ENCODE data around the gene LXN. TPM values are rescaled to one million over a fixed set of nuclear protein-coding genes. Genes with fewer than 3 reads are reported as not detected.

The LXN gene
- total RNA-seq, 1 experiment from 2014 or later, result 4.6 TPM

- TF ChIP-seq CBFB (CRISPR knock-in tag; IDR thresholded peaks at IDR 0.05; ENCODE audit: low read depth) (no peak), ZNF423 (CRISPR knock-in tag; IDR thresholded peaks at IDR 0.05) (peak; percentile 21; the same call in 1 of the 2 replicates), FOXK1 (CRISPR knock-in tag; IDR thresholded peaks at IDR 0.05) (0 out of 2 replicates have a peak, but pooled peaks have one; percentile 41), ZNF263 (CRISPR knock-in tag; IDR thresholded peaks at IDR 0.05; ENCODE audit: low read depth) (no peak), ESRRA (CRISPR knock-in tag; IDR thresholded peaks at IDR 0.05; ENCODE audit: borderline replicate concordance) (0 out of 2 replicates have a peak, but pooled peaks have one; percentile 38), SP1 (CRISPR knock-in tag; conservative IDR thresholded peaks at IDR 0.05) (peak; percentile 61), USF1 (CRISPR knock-in tag; IDR thresholded peaks at IDR 0.05) (0 out of 2 replicates have a peak, but pooled peaks have one; percentile 27), MXD4 (CRISPR knock-in tag; IDR thresholded peaks at IDR 0.05; ENCODE audit: borderline replicate concordance) (no peak), STAT6 (CRISPR knock-in tag; conservative IDR thresholded peaks at IDR 0.05; ENCODE audit: low read depth) (no peak), GABPB1 (CRISPR knock-in tag; IDR thresholded peaks at IDR 0.05) (no peak), NFE2L1 (CRISPR knock-in tag; IDR thresholded peaks at IDR 0.05) (no peak), ATF1 (CRISPR knock-in tag; IDR thresholded peaks at IDR 0.05) (no peak), ZNF396 (CRISPR knock-in tag; IDR thresholded peaks at IDR 0.05; ENCODE audit: borderline replicate concordance) (no peak)
- TF ChIP-seq, protein P1, sequence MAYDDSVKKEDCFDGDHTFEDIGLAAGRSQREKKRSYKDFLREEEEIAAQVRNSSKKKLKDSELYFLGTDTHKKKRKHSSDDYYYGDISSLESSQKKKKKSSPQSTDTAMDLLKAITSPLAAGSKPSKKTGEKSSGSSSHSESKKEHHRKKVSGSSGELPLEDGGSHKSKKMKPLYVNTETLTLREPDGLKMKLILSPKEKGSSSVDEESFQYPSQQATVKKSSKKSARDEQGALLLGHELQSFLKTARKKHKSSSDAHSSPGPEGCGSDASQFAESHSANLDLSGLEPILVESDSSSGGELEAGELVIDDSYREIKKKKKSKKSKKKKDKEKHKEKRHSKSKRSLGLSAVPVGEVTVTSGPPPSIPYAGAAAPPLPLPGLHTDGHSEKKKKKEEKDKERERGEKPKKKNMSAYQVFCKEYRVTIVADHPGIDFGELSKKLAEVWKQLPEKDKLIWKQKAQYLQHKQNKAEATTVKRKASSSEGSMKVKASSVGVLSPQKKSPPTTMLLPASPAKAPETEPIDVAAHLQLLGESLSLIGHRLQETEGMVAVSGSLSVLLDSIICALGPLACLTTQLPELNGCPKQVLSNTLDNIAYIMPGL (CRISPR knock-in tag; IDR thresholded peaks at IDR 0.05), result peak; percentile 55; the same call in 1 of the 2 replicates
- TF ChIP-seq, protein P2, sequence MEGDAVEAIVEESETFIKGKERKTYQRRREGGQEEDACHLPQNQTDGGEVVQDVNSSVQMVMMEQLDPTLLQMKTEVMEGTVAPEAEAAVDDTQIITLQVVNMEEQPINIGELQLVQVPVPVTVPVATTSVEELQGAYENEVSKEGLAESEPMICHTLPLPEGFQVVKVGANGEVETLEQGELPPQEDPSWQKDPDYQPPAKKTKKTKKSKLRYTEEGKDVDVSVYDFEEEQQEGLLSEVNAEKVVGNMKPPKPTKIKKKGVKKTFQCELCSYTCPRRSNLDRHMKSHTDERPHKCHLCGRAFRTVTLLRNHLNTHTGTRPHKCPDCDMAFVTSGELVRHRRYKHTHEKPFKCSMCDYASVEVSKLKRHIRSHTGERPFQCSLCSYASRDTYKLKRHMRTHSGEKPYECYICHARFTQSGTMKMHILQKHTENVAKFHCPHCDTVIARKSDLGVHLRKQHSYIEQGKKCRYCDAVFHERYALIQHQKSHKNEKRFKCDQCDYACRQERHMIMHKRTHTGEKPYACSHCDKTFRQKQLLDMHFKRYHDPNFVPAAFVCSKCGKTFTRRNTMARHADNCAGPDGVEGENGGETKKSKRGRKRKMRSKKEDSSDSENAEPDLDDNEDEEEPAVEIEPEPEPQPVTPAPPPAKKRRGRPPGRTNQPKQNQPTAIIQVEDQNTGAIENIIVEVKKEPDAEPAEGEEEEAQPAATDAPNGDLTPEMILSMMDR (IDR thresholded peaks at IDR 0.05), result peak; percentile 16; the same call in 1 of the 2 replicates
- TF ChIP-seq, protein P3, sequence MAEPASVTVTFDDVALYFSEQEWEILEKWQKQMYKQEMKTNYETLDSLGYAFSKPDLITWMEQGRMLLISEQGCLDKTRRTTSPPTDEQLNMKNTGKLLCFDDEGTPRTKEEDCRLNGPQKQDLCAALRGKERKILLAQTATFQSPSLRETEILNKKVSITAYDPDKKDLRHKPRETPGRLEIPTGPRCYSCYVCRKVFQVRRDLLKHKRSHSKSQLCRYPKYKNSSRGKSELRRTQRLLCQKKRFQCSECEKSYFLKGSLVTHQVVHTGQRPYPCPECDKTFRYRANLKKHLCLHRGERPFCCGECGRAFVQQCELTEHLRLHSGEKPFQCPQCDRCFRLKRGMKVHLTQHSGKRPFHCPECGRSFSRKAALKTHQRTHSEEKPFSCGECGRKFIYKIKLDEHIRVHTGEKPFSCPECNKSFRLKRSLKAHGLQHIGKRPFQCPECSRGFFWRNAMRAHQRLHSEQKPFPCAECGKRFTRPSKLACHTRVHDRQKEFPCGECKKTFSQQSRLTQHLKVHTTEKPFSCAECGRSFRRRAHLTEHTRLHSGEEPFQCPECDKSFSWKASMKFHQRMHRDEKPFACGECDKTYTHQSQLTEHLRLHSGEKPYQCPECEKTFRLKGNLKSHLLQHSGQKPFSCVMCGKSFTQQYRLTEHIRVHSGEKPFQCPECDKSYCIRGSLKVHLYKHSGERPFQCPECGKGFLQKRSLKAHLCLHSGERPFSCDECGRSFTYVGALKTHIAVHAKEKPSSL (CRISPR knock-in tag; conservative IDR thresholded peaks at IDR 0.05), result no peak
Observed at GRCh38 chr3:158672215-158673176, at the start of gene LXN (continued).

Measured in WTC11 (cell line).